HEK293 (cell line): Measurements from ENCODE around the gene CLCN1.

Experiments
- CTCF ChIA-PET: fragments of 350-600 bp; formaldehyde crosslinking; extraction: SDS; loops from one replicate; lab custom pipeline; 2021; ENCODE audit warnings: antibody characterized with exemption; lab: Yijun Ruan, JAX
- POLR2A ChIA-PET: fragments of 300-600 bp; formaldehyde crosslinking; extraction: SDS; loops from one replicate; lab custom pipeline; 2020; ENCODE audit warnings: antibody characterized with exemption, inconsistent platforms; lab: Yijun Ruan, JAX
- H3K27ac ChIP-seq: fragments of 200-500 bp; sonication (Bioruptor generic); 2 replicates; pipeline ENCODE4 v1.5.1; 2014; ENCODE audit warnings: low read depth, low read length, control low read depth, inconsistent platforms; ENCODE audit errors: extremely low read depth
- H3K36me3 ChIP-seq, 2 experiments: fragments of 200-500 bp in 1 of 2; sonication (Bioruptor generic) in 1 of 2; 1 replicate in 1 of 2; 2 replicates in 1 of 2; pipeline ENCODE4 v1.5.1; 2014 to 2017; ENCODE audit warnings: inconsistent platforms in 2 of 2, low read length in 2 of 2; ENCODE audit not compliant: control insufficient read depth in 2 of 2, insufficient read depth in 1 of 2
- H3K4me1 ChIP-seq: fragments of 200-500 bp; sonication (Bioruptor generic); 2 replicates; pipeline ENCODE4 v1.5.1; 2014; ENCODE audit warnings: mild to moderate bottlenecking, low read length, inconsistent platforms; ENCODE audit not compliant: control insufficient read depth, insufficient read depth
- H3K4me3 ChIP-seq: 2 replicates; pipeline ENCODE4 v1.5.1; 2011; ENCODE audit warnings: low read depth, mild to moderate bottlenecking, control low read depth, low read length, moderate library complexity
- H3K9me3 ChIP-seq: fragments of 200-500 bp; sonication (Bioruptor generic); 2 replicates; pipeline ENCODE4 v1.5.1; 2014; ENCODE audit warnings: low read depth, low read length, inconsistent platforms; ENCODE audit not compliant: control insufficient read depth, insufficient read depth
- AEBP2 ChIP-seq: fragments of 450-650 bp; formaldehyde crosslinking; IDR thresholded peaks from 2 replicates; pipeline ENCODE4 v1.5.1; 2016; ENCODE audit warnings: missing biosample characterization, missing genetic modification characterization, borderline replicate concordance
- BCL6B ChIP-seq: fragments of 450-650 bp; formaldehyde crosslinking; IDR thresholded peaks from 2 replicates; pipeline ENCODE4 v1.5.1; 2017; ENCODE audit warnings: missing biosample characterization, missing genetic modification characterization
- GLIS1 ChIP-seq: fragments of 450-650 bp; formaldehyde crosslinking; IDR thresholded peaks from 2 replicates; pipeline ENCODE4 v1.5.1; 2016; ENCODE audit warnings: missing biosample characterization, missing genetic modification characterization
- KLF9 ChIP-seq: fragments of 450-650 bp; formaldehyde crosslinking; IDR thresholded peaks from 2 replicates; pipeline ENCODE4 v1.5.1; 2016; ENCODE audit warnings: missing biosample characterization, missing genetic modification characterization, low read depth
- OVOL3 ChIP-seq: fragments of 450-650 bp; formaldehyde crosslinking; IDR thresholded peaks from 2 replicates; pipeline ENCODE4 v1.5.1; 2016; ENCODE audit warnings: missing biosample characterization, missing genetic modification characterization
- REPIN1 ChIP-seq: fragments of 450-650 bp; formaldehyde crosslinking; IDR thresholded peaks from 2 replicates; pipeline ENCODE4 v1.5.1; 2017; ENCODE audit warnings: missing biosample characterization, missing genetic modification characterization, low read depth
- ZBTB10 ChIP-seq: fragments of 450-650 bp; formaldehyde crosslinking; IDR thresholded peaks from 2 replicates; pipeline ENCODE4 v1.5.1; 2016; ENCODE audit warnings: missing biosample characterization, missing genetic modification characterization
- ZFP41 ChIP-seq: fragments of 450-650 bp; formaldehyde crosslinking; IDR thresholded peaks from 2 replicates; pipeline ENCODE4 v1.5.1; 2016; ENCODE audit warnings: missing biosample characterization, missing genetic modification characterization, borderline replicate concordance
- ZNF114 ChIP-seq: fragments of 450-650 bp; formaldehyde crosslinking; IDR thresholded peaks from 2 replicates; pipeline ENCODE4 v1.5.0; 2017; ENCODE audit warnings: missing biosample characterization, missing genetic modification characterization
- ZNF133 ChIP-seq: fragments of 450-650 bp; formaldehyde crosslinking; IDR thresholded peaks from 2 replicates; pipeline ENCODE4 v1.5.1; 2016; ENCODE audit warnings: missing biosample characterization, missing genetic modification characterization
- ZNF16 ChIP-seq: fragments of 450-650 bp; formaldehyde crosslinking; IDR thresholded peaks from 2 replicates; pipeline ENCODE4 v1.5.1; 2016; ENCODE audit warnings: low read depth, missing biosample characterization, missing genetic modification characterization
- ZNF248 ChIP-seq: fragments of 450-650 bp; formaldehyde crosslinking; IDR thresholded peaks from 2 replicates; pipeline ENCODE4 v1.5.1; 2017; ENCODE audit warnings: missing biosample characterization, missing genetic modification characterization
- ZNF292 ChIP-seq: fragments of 450-650 bp; formaldehyde crosslinking; IDR thresholded peaks from 2 replicates; pipeline ENCODE4 v1.5.1; 2016; ENCODE audit warnings: low read depth, missing biosample characterization, missing genetic modification characterization, borderline replicate concordance
- ZNF548 ChIP-seq: fragments of 450-650 bp; formaldehyde crosslinking; IDR thresholded peaks from 2 replicates; pipeline ENCODE4 v1.5.1; 2016; ENCODE audit warnings: missing biosample characterization, missing genetic modification characterization
- ZNF596 ChIP-seq: fragments of 450-650 bp; IDR thresholded peaks from 2 replicates; pipeline ENCODE4 v1.5.0; 2018; ENCODE audit warnings: missing biosample characterization, mild to moderate bottlenecking, missing genetic modification characterization, moderate library complexity
- ZNF785 ChIP-seq: fragments of 450-650 bp; formaldehyde crosslinking; IDR thresholded peaks from 2 replicates; pipeline ENCODE4 v1.5.1; 2016; ENCODE audit warnings: missing biosample characterization, missing genetic modification characterization
- TF ChIP-seq, protein P1 (sequence below): fragments of 450-650 bp; formaldehyde crosslinking; IDR thresholded peaks from 2 replicates; pipeline ENCODE4 v1.5.1; 2016; ENCODE audit warnings: missing biosample characterization, missing genetic modification characterization
- TF ChIP-seq, protein P2 (sequence below): fragments of 450-650 bp; IDR thresholded peaks from 2 replicates; pipeline ENCODE4 v1.5.1; 2018; ENCODE audit warnings: missing biosample characterization, missing genetic modification characterization
- TF ChIP-seq, protein P3 (sequence below): fragments of 450-650 bp; formaldehyde crosslinking; IDR thresholded peaks from 2 replicates; pipeline ENCODE4 v1.5.1; 2016; ENCODE audit warnings: missing biosample characterization, missing genetic modification characterization, borderline replicate concordance

CLCN1 gene

DNA sequence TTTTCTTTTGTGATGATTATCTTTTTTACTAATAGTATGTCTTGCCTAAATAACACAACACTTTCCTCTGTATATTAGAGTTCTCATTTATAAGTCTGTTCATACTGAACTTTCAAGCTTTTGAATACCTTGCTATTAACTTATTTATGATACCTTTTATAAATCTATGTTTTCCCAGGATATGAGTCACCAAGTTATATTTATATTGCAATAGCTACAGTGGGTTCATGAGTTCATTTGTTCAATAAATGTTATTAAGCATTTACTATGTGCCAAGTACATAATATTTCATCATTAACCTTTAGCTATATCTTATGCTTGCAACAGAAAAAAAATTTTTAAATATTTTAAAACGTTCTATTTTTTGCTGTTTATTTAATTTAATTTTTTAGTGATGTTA lies 18.3 kb downstream of the CLCN1 start:
- no peak for TF ChIP-seq GLIS1 (tag by site-specific recombination)
- TF ChIP-seq ZNF114 (tag by site-specific recombination), result no peak
- TF ChIP-seq ZFP41 (tag by site-specific recombination), result no peak
- no peak for TF ChIP-seq KLF9 (tag by site-specific recombination)
- no peak for TF ChIP-seq BCL6B (tag by site-specific recombination)
- TF ChIP-seq ZNF133 (tag by site-specific recombination), result no peak
- TF ChIP-seq ZNF596 (tag by site-specific recombination), result no peak
- TF ChIP-seq, protein P1, sequence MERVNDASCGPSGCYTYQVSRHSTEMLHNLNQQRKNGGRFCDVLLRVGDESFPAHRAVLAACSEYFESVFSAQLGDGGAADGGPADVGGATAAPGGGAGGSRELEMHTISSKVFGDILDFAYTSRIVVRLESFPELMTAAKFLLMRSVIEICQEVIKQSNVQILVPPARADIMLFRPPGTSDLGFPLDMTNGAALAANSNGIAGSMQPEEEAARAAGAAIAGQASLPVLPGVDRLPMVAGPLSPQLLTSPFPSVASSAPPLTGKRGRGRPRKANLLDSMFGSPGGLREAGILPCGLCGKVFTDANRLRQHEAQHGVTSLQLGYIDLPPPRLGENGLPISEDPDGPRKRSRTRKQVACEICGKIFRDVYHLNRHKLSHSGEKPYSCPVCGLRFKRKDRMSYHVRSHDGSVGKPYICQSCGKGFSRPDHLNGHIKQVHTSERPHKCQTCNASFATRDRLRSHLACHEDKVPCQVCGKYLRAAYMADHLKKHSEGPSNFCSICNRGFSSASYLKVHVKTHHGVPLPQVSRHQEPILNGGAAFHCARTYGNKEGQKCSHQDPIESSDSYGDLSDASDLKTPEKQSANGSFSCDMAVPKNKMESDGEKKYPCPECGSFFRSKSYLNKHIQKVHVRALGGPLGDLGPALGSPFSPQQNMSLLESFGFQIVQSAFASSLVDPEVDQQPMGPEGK (tag by site-specific recombination), result no peak
- TF ChIP-seq ZNF248 (tag by site-specific recombination), result no peak
- no peak for TF ChIP-seq AEBP2 (tag by site-specific recombination)
- TF ChIP-seq ZNF16 (tag by site-specific recombination), result no peak
- TF ChIP-seq, protein P2, sequence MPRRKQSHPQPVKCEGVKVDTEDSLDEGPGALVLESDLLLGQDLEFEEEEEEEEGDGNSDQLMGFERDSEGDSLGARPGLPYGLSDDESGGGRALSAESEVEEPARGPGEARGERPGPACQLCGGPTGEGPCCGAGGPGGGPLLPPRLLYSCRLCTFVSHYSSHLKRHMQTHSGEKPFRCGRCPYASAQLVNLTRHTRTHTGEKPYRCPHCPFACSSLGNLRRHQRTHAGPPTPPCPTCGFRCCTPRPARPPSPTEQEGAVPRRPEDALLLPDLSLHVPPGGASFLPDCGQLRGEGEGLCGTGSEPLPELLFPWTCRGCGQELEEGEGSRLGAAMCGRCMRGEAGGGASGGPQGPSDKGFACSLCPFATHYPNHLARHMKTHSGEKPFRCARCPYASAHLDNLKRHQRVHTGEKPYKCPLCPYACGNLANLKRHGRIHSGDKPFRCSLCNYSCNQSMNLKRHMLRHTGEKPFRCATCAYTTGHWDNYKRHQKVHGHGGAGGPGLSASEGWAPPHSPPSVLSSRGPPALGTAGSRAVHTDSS, result no peak
- no peak for TF ChIP-seq ZNF292 (tag by site-specific recombination)
- TF ChIP-seq ZBTB10 (tag by site-specific recombination), result no peak
- Histone ChIP-seq H3K4me1 (no peaks in the 10 kb centered on the region), H3K9me3 (no peaks in the 10 kb centered on the region), H3K27ac (no peak overlapping the region), H3K4me3 (no peak overlapping the region), H3K36me3 (no peaks in the 10 kb centered on the region)
- CTCF ChIA-PET, result interaction anchor here (0.7 to 2.7 kb wide), 3 partner anchors 35 to 105 kb away, joined by 5 to 12 read pairs (median 7); no protein-coding TSS in a partner anchor
- POLR2A ChIA-PET, result no interaction called here

- Histone ChIP-seq H3K36me3 (no peaks in the 10 kb centered on the region), H3K9me3 (no peaks in the 10 kb centered on the region), H3K4me1 (no peaks in the 10 kb centered on the region), H3K27ac (no peak overlapping the region), H3K4me3 (no peak overlapping the region)
- ChIA-PET CTCF (interaction anchor here (0.6 to 2.9 kb wide), 5 partner anchors 8 to 45 kb away, joined by 3 to 25 read pairs (median 5); no protein-coding TSS in a partner anchor), POLR2A (interaction anchor here (1.4 kb wide), 1 partner anchor 49 kb away, joined by 4 read pairs; the partner anchor contains the start of gene CASP2)
- TF ChIP-seq ZNF785 (tag by site-specific recombination) (no peak), OVOL3 (tag by site-specific recombination) (no peak), ZNF548 (tag by site-specific recombination) (no peak), REPIN1 (tag by site-specific recombination) (no peak)
- TF ChIP-seq, protein P3, sequence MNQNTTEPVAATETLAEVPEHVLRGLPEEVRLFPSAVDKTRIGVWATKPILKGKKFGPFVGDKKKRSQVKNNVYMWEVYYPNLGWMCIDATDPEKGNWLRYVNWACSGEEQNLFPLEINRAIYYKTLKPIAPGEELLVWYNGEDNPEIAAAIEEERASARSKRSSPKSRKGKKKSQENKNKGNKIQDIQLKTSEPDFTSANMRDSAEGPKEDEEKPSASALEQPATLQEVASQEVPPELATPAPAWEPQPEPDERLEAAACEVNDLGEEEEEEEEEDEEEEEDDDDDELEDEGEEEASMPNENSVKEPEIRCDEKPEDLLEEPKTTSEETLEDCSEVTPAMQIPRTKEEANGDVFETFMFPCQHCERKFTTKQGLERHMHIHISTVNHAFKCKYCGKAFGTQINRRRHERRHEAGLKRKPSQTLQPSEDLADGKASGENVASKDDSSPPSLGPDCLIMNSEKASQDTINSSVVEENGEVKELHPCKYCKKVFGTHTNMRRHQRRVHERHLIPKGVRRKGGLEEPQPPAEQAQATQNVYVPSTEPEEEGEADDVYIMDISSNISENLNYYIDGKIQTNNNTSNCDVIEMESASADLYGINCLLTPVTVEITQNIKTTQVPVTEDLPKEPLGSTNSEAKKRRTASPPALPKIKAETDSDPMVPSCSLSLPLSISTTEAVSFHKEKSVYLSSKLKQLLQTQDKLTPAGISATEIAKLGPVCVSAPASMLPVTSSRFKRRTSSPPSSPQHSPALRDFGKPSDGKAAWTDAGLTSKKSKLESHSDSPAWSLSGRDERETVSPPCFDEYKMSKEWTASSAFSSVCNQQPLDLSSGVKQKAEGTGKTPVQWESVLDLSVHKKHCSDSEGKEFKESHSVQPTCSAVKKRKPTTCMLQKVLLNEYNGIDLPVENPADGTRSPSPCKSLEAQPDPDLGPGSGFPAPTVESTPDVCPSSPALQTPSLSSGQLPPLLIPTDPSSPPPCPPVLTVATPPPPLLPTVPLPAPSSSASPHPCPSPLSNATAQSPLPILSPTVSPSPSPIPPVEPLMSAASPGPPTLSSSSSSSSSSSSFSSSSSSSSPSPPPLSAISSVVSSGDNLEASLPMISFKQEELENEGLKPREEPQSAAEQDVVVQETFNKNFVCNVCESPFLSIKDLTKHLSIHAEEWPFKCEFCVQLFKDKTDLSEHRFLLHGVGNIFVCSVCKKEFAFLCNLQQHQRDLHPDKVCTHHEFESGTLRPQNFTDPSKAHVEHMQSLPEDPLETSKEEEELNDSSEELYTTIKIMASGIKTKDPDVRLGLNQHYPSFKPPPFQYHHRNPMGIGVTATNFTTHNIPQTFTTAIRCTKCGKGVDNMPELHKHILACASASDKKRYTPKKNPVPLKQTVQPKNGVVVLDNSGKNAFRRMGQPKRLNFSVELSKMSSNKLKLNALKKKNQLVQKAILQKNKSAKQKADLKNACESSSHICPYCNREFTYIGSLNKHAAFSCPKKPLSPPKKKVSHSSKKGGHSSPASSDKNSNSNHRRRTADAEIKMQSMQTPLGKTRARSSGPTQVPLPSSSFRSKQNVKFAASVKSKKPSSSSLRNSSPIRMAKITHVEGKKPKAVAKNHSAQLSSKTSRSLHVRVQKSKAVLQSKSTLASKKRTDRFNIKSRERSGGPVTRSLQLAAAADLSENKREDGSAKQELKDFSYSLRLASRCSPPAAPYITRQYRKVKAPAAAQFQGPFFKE (tag by site-specific recombination), result no peak
These were observed 21.3 kb downstream of the CLCN1 start for GRCh38 chr7:143337216-143337615.
